SIG-M5 treated with dmso at 0.1 percent for 504 hours (cell line): ENCODE measurements around the gene ELOB.

Experiments
- DNase-seq: peaks from one replicate; lab custom pipeline; 2025; ENCODE audit not compliant: unreplicated experiment; lab: John Stamatoyannopoulos, UW

Gene ELOB

GRCh38 chr16:2777231-2777902 is at the start of gene ELOB:
Gene ELOB (minus strand): TSS chr16:2777280. CDS start chr16:2777239, 41 bp downstream.
- DNase-seq: peak; percentile 75

GRCh38 chr16:2825906-2826305 is 48.8 kb upstream of the ELOB start:
- no peak for DNase-seq

GRCh38 chr16:2825049-2825742 is 48.1 kb upstream of the ELOB start:
- no peak for DNase-seq

GRCh38 chr16:2824626-2825025 is 47.5 kb upstream of the ELOB start:
- DNase-seq: no peak

- no peak for DNase-seq
Measured at GRCh38 chr16:2822496-2822895, 45.4 kb upstream of the ELOB start.

- DNase-seq: no peak
Measured at GRCh38 chr16:2822158-2822495, 45.0 kb upstream of the ELOB start.

GRCh38 chr16:2821487-2822157 is 44.5 kb upstream of the ELOB start:
- no peak for DNase-seq

- no peak for DNase-seq
Measured at GRCh38 chr16:2820836-2821486, 43.9 kb upstream of the ELOB start.

- no peak for DNase-seq
Measured at GRCh38 chr16:2819939-2820835, 43.1 kb upstream of the ELOB start.

GRCh38 chr16:2819179-2819938 is 42.3 kb upstream of the ELOB start:
- no peak for DNase-seq

- no peak for DNase-seq
Measured at GRCh38 chr16:2818272-2818876, 41.3 kb upstream of the ELOB start.

- no peak for DNase-seq
Measured at GRCh38 chr16:2817340-2818271, 40.5 kb upstream of the ELOB start.

- peak; percentile 31 for DNase-seq
Measured at GRCh38 chr16:2816751-2817339, 39.8 kb upstream of the ELOB start, which contains the start of gene PRSS21. Gene PRSS21 (plus strand): TSS chr16:2817237. CDS start chr16:2817269, 32 bp downstream.

- DNase-seq: no peak
Measured at GRCh38 chr16:2815299-2815771, 38.3 kb upstream of the ELOB start.

- no peak for DNase-seq
Measured at GRCh38 chr16:2814551-2815298, 37.6 kb upstream of the ELOB start.

GRCh38 chr16:2813771-2814221 is 36.7 kb upstream of the ELOB start:
- no peak for DNase-seq
